HPDE6-E6E7 (cell line): Measurements from ENCODE around the gene CIROP.

ENCODE experiments used
- DNase-seq: peaks from one replicate; pipeline ENCODE4 v3.0.0; 2011; ENCODE audit warnings: missing footprints; ENCODE audit errors: extremely low spot score

Gene CIROP

DNA sequence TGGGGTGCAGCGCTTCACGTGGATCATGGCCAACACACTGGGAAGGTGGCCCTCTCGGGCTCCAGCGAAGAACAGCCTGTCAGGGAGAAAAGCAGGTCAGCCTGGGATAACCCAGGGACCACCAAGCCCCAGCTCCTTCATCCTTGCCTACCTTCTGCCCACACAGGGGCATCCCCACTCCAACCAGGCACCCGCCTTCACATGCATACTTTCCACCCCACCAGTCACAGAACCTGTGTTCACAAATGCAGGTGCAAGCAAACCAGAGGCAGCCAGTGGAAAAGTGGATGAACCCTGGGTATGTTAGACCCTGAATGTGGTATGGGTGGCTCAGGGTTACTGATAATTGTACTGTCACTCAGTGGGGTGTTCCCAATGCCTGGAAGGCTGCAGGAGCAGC, 26.7 kb upstream of the CIROP start:
- no peak for DNase-seq

- no peak for DNase-seq
Observed at GRCh38 chr14:23130871-23131270, 26.1 kb upstream of the CIROP start.

- no peak for DNase-seq
Observed at GRCh38 chr14:23129759-23130316, 25.0 kb upstream of the CIROP start.

DNA sequence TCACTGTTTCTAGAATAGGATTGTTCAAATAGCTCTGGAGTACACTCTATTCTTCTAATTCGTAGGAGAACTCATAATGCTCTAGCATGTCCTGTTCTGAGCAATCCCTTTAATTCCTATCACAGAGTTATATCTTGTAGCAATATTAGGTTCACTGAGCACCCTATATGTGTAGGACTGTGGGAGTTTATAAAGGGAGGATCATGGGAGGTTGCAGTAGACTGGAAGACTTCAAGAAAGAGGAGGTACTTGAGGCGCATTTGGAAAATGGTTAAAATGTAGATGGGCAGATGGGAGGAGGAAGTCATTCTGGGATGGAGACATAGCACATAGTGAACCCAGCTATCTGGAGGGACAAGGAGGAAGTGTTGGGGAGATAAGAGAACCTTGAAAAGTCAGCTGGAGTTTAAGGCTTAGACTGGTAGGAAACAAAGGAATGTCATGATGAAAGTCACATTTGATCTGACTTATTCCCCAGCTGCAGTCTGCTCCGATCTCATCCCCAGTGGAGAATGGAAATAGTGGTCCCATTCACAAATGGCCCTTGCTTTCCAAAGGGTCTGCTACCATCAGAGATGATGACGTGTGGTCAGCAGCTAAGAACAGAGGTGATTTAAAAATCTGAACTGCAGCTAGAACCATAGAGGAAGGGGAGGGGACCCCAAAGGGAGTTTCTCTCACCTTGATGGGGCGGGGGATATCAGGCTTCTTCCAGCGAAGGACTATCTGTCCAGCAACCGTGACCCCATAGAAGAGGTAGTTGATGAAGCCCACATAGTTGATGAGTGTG, 24.4 kb upstream of the CIROP start:
- no peak for DNase-seq

GRCh38 chr14:23127861-23128260, 23.1 kb upstream of the CIROP start:
- DNase-seq: no peak

GRCh38 chr14:23126548-23127278, 21.9 kb upstream of the CIROP start:
- no peak for DNase-seq

DNA sequence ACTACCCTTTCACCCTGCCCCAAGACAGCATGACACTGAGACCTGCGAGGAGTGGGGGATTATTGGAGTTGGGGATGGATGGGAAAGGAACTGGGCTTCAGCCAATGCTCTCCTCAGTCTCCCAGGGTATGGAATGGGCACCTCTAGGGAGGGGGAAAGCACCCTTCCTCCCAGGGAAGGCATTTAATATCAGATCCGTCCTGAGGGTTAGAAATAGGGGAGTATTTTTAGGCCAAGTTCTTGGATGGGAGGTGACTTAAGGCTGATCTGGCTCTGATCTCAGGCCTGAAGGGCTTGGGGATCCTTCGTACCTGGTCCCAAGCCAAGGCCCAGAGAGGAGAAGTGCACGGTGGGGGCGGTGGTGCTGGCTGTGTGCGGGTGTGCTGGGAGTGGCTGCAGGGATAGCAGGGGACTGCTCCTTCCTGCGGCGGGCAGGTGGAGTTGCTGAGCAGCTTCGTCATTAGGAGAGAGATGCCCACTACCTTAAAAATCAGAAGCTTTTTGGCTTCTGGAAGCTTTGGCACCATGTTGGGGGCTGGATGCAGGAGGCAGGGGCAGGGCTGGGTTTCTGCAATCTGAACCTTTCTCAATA, 21.2 kb upstream of the CIROP start:
- DNase-seq: no peak

- no peak for DNase-seq
Observed at GRCh38 chr14:23125011-23125410, 20.2 kb upstream of the CIROP start.

DNA sequence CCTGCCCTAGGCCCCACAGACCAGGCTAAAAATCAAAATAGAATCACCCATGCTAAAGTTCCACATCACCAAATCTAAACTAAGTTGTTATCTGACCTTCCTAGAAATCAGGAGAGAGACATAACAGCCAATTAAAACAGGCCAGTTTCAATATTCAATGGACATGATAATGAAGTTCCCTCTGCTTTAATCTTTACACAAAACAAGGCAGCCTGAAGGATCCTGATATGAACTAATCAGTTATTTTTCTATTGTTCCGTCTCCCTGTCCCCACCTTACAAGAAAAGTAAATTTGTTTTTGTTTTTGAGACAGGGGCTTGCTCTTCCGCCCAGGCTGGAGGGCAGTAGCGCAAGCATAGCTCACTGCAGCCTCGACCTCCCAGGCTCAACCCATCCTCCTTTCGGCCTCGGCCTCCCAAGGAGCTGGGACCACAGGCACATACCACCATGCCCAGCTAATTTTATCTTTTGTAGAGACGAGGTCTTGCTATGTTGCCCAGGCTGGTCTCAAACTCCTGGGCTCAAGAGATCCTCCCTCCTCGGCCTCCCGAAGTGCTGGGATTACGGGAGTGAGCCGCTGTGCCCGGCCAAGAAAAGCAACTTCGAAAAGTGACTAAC, 19.7 kb upstream of the CIROP start:
- no peak for DNase-seq

DNA sequence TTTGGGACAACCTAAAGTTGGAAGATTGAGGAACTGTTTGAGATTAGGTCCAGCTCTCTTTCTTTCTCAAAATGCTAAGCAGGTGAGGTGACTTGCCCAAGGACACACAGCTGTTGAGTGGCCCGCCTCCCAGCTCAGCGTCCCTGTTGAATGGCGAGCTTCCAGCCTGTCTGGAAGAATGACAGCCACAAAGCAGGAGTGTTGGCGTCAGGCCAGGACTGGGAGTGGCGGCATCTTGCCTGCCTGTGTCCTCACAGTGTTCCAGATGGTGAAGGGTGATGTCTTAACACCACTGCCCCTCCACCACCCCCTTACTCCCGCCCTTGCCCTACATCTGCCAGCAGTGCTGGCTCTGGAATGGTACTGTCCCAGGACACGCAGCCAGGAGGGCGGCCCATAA, 18.6 kb upstream of the CIROP start:
- DNase-seq: no peak

- DNase-seq: no peak
Observed at GRCh38 chr14:23122086-23122485, 17.3 kb upstream of the CIROP start.

DNA sequence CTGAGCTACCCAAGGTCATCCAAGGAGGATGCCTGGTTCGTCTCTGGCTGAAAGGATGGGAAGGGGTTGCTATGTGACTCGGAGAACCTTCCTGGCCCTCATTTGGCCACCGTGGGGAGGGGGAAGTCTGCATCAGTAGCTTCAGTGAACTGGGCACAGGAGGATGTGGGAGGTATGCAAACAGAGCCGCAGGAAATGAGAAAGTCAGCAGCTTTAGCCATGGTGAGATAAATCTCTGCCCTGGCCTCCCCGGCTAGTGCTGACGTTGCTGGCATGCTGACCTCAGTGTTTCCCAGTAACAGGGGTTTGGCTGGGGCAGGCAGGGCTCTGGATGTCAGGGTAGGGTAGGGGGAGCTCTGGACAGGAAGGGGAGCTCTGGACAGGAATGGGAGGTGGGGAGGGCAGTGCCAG, 16.6 kb upstream of the CIROP start:
- no peak for DNase-seq

GRCh38 chr14:23120541-23121251, 15.9 kb upstream of the CIROP start:
- DNase-seq: peak; percentile 86

DNA sequence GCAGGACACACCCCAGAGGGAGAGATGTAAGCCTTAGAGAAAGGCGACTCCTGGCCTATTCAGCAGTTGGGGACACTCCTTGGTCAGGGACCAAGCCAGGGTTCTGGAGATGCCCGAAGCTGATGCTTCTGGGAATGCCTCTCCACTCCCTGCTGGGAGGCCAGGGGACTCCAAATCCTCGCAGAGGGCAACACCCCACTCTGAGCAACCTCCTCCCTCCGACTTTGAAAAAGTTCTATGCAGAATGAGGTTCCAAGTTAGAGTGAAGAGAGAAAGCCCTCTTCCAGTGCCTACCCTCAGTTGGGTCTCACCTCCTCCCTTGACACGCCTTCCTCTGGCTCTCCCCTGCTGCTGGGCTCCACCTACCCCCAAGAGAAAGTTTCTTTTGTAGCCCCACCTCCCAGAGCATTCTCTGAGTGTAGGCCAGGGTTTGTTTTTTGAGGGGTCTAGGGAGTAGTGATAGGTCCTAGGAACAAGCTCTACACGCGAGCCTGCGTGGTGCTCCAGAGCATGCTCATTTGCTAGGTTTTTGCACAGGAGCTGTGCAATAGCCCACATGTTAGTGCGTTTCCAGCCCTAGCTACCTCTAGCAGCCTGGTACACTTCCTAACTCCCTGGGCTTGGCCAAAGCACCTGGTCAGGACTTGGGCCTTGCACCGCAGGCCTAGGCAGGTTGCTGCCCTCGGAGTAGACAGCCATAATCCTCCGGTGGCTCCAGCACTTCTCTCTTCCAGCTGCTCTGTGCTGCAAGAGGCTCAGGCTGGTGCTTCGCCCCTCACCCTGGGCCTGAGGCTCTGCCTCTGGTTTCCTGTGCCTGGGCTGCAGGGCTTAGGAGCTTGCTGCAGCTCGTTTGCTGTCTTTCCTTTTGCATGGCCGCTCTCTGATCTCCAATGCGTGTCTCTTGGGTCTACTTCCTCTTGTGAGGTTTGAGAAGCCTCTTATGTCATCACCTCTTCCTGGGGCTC, 14.9 kb upstream of the CIROP start:
- no peak for DNase-seq

DNA sequence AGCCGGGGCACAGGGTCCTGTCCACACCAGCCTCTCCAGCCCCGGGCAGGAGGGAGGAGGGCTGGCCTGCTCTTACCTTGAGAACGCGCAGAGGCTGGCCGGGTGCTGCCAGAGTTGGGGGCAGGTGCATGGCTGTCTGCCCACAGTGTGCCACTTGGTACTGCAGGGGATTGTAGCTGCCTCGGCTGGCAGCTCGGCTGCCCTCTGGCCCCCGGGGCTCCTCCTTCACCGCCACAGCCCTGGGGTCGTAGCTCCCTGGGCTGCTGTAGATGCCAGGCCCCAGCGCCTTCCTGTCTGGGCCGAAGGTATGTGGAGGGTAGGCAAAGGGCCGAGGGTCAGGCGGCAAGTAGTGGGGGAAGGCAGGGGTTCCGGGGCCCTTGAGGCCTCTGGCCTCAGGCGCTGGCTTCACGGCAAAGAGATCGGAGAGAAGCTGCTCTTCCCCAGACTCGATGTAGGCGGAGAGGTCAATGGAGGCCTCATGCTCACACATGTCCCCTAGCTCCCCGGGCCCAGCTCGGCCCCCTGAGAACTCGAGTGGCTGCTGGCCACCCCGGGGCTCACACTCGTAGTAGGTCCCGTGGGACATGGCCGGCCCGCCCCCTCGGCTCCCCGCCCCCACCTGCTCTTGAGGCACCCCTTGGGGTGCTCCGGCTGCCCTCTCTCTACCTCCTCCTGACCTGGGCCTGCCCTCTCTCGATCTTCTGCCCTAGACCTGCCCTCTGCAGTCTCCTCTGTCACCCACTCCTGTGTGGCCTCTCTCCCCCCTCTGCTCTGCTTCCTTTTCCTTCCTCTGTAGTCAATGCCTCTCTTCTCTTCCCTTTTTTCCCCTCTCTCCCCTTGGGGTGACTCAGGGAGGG, 13.9 kb upstream of the CIROP start, which contains the start of gene CEBPE:
TSS of gene CEBPE (minus strand) at position 750 of the 857 bp plus-strand sequence. CDS start at position 586, 164 bp downstream.
- DNase-seq: no peak

- no peak for DNase-seq
Observed at GRCh38 chr14:23117371-23118020, 12.7 kb upstream of the CIROP start.

DNA sequence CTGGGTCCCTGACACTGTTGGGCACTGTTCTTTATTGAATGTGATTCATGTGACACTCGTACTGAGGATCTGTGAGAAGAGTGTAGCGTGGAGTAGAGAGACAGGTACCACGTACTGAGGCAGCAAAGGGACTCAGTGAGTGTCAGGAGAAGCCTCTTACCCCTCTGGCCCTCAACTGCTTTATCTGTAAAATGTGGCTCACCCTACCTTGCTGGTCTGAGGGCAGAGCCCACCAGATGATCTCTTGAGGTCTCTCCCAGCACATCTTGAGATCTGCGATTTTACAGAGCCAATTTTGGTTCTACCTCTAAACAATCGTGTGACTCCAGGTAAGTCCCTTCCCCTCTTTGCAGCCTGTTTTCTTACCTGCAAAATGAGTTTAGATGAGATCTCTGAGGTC, 11.1 kb upstream of the CIROP start:
- DNase-seq: no peak

- DNase-seq: peak; percentile 96
Observed at GRCh38 chr14:23115039-23115731, 10.4 kb upstream of the CIROP start.
